GM12878 (cell line): ENCODE measurements around the gene TRIM54. TPM values are rescaled to one million over a fixed set of nuclear protein-coding genes. Genes with fewer than 3 reads are reported as not detected.

Experiments
- ATAC-seq: fragments of 200-7000 bp; cut with Tn5 transposase; 3 replicates; pipeline ENCODE4 v1.9.1; 2020; ENCODE audit warnings: mild to moderate bottlenecking, moderate library complexity
- BruUV-seq: library from RNA; stranded (reverse); fragments of 400-500 nt; replicated peaks from 2 replicates; lab custom pipeline; 2021; lab: Mats Ljungman, UMichigan
- CTCF ChIA-PET: fragments of 300-600 bp; sonication (Branson Sonifier 250); formaldehyde crosslinking; extraction: SDS; loops from one replicate; lab custom pipeline; 2021; ENCODE audit warnings: inconsistent platforms; lab: Yijun Ruan, JAX
- POLR2A ChIA-PET: fragments of 350-600 bp; formaldehyde crosslinking; extraction: SDS; loops from one replicate; lab custom pipeline; 2021; ENCODE audit warnings: inconsistent platforms; lab: Charles Lee
- RAD21 ChIA-PET: fragments of 300-600 bp; sonication (Branson Sonifier 250); formaldehyde crosslinking; loops from one replicate; lab custom pipeline; 2023; ENCODE audit warnings: antibody characterized with exemption; ENCODE audit not compliant: unreplicated experiment; lab: Charles Lee
- SMC1A ChIA-PET: fragments of 300-600 bp; sonication (Branson Sonifier 250); formaldehyde crosslinking; loops from one replicate; lab custom pipeline; 2023; ENCODE audit not compliant: unreplicated experiment, uncharacterized antibody; lab: Charles Lee
- DNase-seq: peaks from one replicate; pipeline ENCODE4 v3.0.0-alpha.2; 2011; ENCODE audit warnings: low read depth, low spot score
- FAIRE-seq: peaks from 3 replicates; lab custom pipeline; 2011; peaks lifted over from hg19 to GRCh38; lab: Jason Lieb, UNC
- H2AFZ ChIP-seq: 2 replicates; pipeline ENCODE4 v1.6.0; 2011; ENCODE audit warnings: low read depth, low read length, control low read depth; ENCODE audit not compliant: control insufficient read depth
- H3K27ac ChIP-seq: 2 replicates; pipeline ENCODE4 v1.5.1; 2011; ENCODE audit warnings: control low read depth; ENCODE audit not compliant: control insufficient read depth, insufficient read depth
- H3K27me3 ChIP-seq, 2 experiments: replicated peaks in 1 of 2; 2 replicates each; pipeline versions ENCODE4 v1.6.0 to v1.6.1; 2011; ENCODE audit warnings: low read length in 1 of 2; ENCODE audit not compliant: control insufficient read depth in 2 of 2, insufficient read depth in 2 of 2
- H3K36me3 ChIP-seq, 2 experiments: 2 replicates each; pipeline ENCODE4 v1.5.1; 2011; ENCODE audit warnings: low read length in 1 of 2; ENCODE audit not compliant: control insufficient read depth in 2 of 2, insufficient read depth in 2 of 2
- H3K4me1 ChIP-seq: 2 replicates; pipeline ENCODE4 v1.6.1; 2011; ENCODE audit warnings: mild to moderate bottlenecking, low read length, moderate library complexity, mixed read lengths; ENCODE audit not compliant: control insufficient read depth, insufficient read depth
- H3K4me2 ChIP-seq: 2 replicates; pipeline ENCODE4 v1.6.0; 2011; ENCODE audit warnings: control low read depth; ENCODE audit not compliant: control insufficient read depth, insufficient read depth
- H3K4me3 ChIP-seq: fragments of 200-600 bp; sonication (generic); 2 replicates; pipeline ENCODE4 v1.5.1; 2016
- H3K79me2 ChIP-seq: 2 replicates; pipeline ENCODE4 v1.6.0; 2011; ENCODE audit warnings: low read length; ENCODE audit not compliant: control insufficient read depth, insufficient read depth
- H3K9ac ChIP-seq: 2 replicates; pipeline ENCODE4 v1.8.0; 2011; ENCODE audit warnings: low read length, control low read depth, mixed read lengths; ENCODE audit not compliant: control insufficient read depth, insufficient read depth
- H3K9me3 ChIP-seq: replicated peaks from 3 replicates; pipeline ENCODE4 v1.5.1; 2011; ENCODE audit warnings: mild to moderate bottlenecking, low read length; ENCODE audit not compliant: control insufficient read depth, insufficient read depth
- H4K20me1 ChIP-seq: 2 replicates; pipeline ENCODE4 v1.6.0; 2011; ENCODE audit not compliant: control insufficient read depth, insufficient read depth
- BRCA1 ChIP-seq: IDR thresholded peaks from 2 replicates; pipeline ENCODE4 v1.6.1; 2011; ENCODE audit warnings: low read depth, low read length, improper control_type of control experiment
- CBX3 ChIP-seq: fragments of 200-600 bp; sonication (generic); IDR thresholded peaks from 2 replicates; pipeline ENCODE4 v1.6.1; 2016; ENCODE audit warnings: low read depth, borderline replicate concordance
- CEBPB ChIP-seq, 2 experiments: fragments of 150-350 bp in 1 of 2; IDR thresholded peaks; 2 replicates each; pipeline ENCODE4 v1.6.1; 2012 to 2014; ENCODE audit warnings: low read depth in 2 of 2, low read length in 2 of 2, borderline replicate concordance in 1 of 2, inconsistent platforms in 1 of 2
- CHD1 ChIP-seq: IDR thresholded peaks from 2 replicates; pipeline ENCODE4 v1.6.1; 2012; ENCODE audit warnings: low read depth, low read length, improper control_type of control experiment
- FOXM1 ChIP-seq: IDR thresholded peaks from 2 replicates; pipeline ENCODE4 v1.6.1; 2012; ENCODE audit warnings: low read depth, mild to moderate bottlenecking, inconsistent platforms, low read length, moderate library complexity
- GATAD2B ChIP-seq: fragments of 450-650 bp; conservative IDR thresholded peaks from 2 replicates; pipeline ENCODE4 v1.6.1; 2017; ENCODE audit warnings: low read depth, mild to moderate bottlenecking, moderate library complexity
- JUND ChIP-seq: IDR thresholded peaks from 2 replicates; pipeline ENCODE4 v1.6.1; 2012; ENCODE audit warnings: low read depth, mild to moderate bottlenecking, low read length, improper control_type of control experiment, moderate library complexity
- NR2F1 ChIP-seq: fragments of 450-650 bp; conservative IDR thresholded peaks from 2 replicates; pipeline ENCODE4 v1.6.1; 2017; ENCODE audit warnings: mild to moderate bottlenecking
- SPI1 ChIP-seq: IDR thresholded peaks from 2 replicates; pipeline ENCODE4 v1.6.1; 2011; ENCODE audit warnings: low read depth, mild to moderate bottlenecking, low read length, moderate library complexity, borderline replicate concordance; ENCODE audit not compliant: insufficient read depth
- SREBF1 ChIP-seq: IDR thresholded peaks from 2 replicates; pipeline ENCODE4 v1.6.1; 2012; ENCODE audit warnings: mild to moderate bottlenecking, low read length
- STAT1 ChIP-seq: fragments of 450-650 bp; conservative IDR thresholded peaks from 2 replicates; pipeline ENCODE4 v1.6.1; 2014; ENCODE audit warnings: antibody characterized with exemption, mild to moderate bottlenecking
- STAT3 ChIP-seq: IDR thresholded peaks from 2 replicates; pipeline ENCODE4 v1.6.1; 2011; ENCODE audit warnings: low read depth, low read length, improper control_type of control experiment
- WGBS: methylation state at CpG from one replicate; pipeline ENCODE4 v1.1.6; 2016; ENCODE audit warnings: low lambda C conversion rate; ENCODE audit not compliant: insufficient replicate concordance, insufficient coverage; ENCODE audit errors: missing lambda C conversion rate; 5-methylcytosine and 5-hydroxymethylcytosine counted together
- in situ Hi-C: fragments of 300-500 bp; cut with MboI; formaldehyde crosslinking; loops from 9 replicates; pipeline ENCODE4 v1.14.3; 2018; ENCODE audit warnings: mixed read lengths
- intact Hi-C: fragments of 100-400 bp; cut with micrococcal nuclease; formaldehyde crosslinking; loops from one replicate; pipeline ENCODE4 v1.14.2; 2022; ENCODE audit not compliant: unreplicated experiment
- polyA plus RNA-seq, 11 experiments: library from polyadenylated mRNA; depleted of rRNA in 4 of 11; unstranded in 6 of 11; stranded (reverse) in 5 of 11; fragments of >200 nt; fragmentation: Nextera tagmentation in 4 of 11; fragmentation: Illumina TruSeq in 1 of 11; extraction: Ambion mirVana in 4 of 11; extraction: Trizol in 1 of 11; gene quantifications; 1 replicate in 1 of 11; 2 replicates in 10 of 11; pipeline versions ENCODE4 v1.2.1 to v1.2.3, GENCODE V29; 2011 to 2016; ENCODE audit warnings: inconsistent platforms in 2 of 11, missing spikeins in 2 of 11, low read depth in 1 of 11
- total RNA-seq, 4 experiments: library from RNA; depleted of rRNA in 3 of 4; stranded (reverse); fragments of >200 nt in 3 of 4; fragmentation: Illumina TruSeq in 1 of 4; extraction: Trizol in 1 of 4; gene quantifications; 2 replicates each; pipeline versions ENCODE4 v1.2.1 to v1.2.3, GENCODE V29; 2013 to 2021
- TF ChIP-seq, protein P1 (sequence below): fragments of 450-650 bp; conservative IDR thresholded peaks from 2 replicates; pipeline ENCODE4 v1.6.1; 2017; ENCODE audit warnings: mild to moderate bottlenecking, moderate library complexity
- TF ChIP-seq, protein P2 (sequence below): IDR thresholded peaks from 2 replicates; pipeline ENCODE4 v1.6.1; 2011; ENCODE audit warnings: mild to moderate bottlenecking, low read depth, low read length, moderate library complexity; ENCODE audit not compliant: insufficient replicate concordance
- TF ChIP-seq, protein P3 (sequence below): fragments of 450-650 bp; IDR thresholded peaks from 2 replicates; pipeline ENCODE4 v1.6.1; 2017; ENCODE audit warnings: borderline replicate concordance
- TF ChIP-seq, protein P4 (sequence below): fragments of 450-650 bp; IDR thresholded peaks from 2 replicates; pipeline ENCODE4 v1.6.1; 2017; ENCODE audit warnings: mild to moderate bottlenecking, low read depth, inconsistent platforms; ENCODE audit not compliant: poor library complexity, severe bottlenecking

TRIM54 gene
- total and polyA plus RNA-seq, 10 of the 15 experiments (the other 5 are each of a cell fraction or from before 2014, with no cell fraction given), result 0.03 to 0.08 TPM; not detected in 8

DNA sequence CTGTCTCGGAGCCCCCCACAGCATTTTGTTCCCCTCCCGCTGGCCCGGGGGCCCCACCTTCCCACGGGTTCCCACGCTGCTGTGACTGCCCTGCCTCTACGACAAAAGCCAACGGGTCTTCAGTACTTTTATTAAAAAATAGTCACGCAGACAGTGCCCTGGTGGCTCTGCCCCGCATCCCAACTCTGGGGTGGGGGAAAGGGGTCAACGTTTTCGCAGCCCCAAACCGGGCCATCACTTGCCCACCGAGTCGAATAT is 25.0 kb downstream of the TRIM54 start (continued):
- no peak for TF ChIP-seq SREBF1
- no peak for TF ChIP-seq STAT3
- TF ChIP-seq, protein P1, sequence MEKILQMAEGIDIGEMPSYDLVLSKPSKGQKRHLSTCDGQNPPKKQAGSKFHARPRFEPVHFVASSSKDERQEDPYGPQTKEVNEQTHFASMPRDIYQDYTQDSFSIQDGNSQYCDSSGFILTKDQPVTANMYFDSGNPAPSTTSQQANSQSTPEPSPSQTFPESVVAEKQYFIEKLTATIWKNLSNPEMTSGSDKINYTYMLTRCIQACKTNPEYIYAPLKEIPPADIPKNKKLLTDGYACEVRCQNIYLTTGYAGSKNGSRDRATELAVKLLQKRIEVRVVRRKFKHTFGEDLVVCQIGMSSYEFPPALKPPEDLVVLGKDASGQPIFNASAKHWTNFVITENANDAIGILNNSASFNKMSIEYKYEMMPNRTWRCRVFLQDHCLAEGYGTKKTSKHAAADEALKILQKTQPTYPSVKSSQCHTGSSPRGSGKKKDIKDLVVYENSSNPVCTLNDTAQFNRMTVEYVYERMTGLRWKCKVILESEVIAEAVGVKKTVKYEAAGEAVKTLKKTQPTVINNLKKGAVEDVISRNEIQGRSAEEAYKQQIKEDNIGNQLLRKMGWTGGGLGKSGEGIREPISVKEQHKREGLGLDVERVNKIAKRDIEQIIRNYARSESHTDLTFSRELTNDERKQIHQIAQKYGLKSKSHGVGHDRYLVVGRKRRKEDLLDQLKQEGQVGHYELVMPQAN, result no peak
- no peak for TF ChIP-seq CHD1
- TF ChIP-seq, all 136 proteins: peak for 0

DNA sequence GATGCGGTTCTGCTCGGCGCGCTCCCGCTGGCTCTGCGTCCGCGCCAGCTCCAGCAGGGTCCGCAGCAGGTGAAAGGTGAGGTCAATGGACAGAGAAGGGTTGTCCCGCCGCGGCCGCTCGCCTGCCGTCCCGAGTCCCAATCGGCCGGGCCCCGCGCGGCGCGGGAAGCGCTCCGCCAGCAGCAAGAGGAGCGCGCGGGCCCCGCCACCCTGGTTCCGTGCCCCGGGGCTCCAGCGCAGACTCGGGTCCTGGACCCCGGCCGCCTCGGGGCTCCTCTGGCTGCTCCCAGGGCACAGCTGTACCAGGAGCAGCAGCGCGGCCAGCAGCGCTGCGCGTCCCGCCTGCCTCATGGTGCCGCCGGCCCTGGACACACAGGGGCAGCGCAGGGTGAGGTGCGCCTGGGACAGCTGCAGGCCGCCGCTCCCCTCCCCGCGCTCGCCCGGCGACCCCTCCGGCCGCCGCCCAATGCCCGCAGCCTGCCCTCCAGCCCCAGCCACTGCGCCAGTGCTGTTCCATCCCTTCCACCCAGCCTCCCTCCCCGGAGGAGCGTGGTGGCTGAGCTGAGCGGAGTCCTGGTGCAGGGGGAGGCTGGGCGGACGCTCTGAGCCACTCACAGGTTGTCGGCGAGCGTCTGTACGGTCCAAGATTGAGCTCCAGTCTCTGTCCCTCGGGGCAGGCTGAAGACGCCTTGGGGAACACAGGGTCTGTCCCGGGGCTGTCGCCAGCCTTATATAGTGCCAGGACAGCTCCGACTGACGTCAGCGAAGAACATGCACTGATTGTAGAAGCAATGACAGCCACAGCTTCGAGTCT is 25.5 kb downstream of the TRIM54 start:
- Histone ChIP-seq H2AFZ (no peak overlapping the region), H3K4me3 (no peak overlapping the region), H3K4me2 (no peak overlapping the region), H3K9me3 (no peaks in the 10 kb centered on the region; the same call in 2 of the 3 replicates), H3K4me1 (no peaks in the 10 kb centered on the region), H3K27ac (no peak overlapping the region), H3K27me3 (no peaks in the 10 kb centered on the region; a peak in 1 of 4 replicates), H3K79me2 (no peaks in the 10 kb centered on the region), H3K9ac (no peak overlapping the region), H4K20me1 (no peaks in the 10 kb centered on the region), H3K36me3 (peaks cover 0 to 3% of the 10 kb centered on the region in 2 experiments; a peak in 1 of 4 replicates)
- RAD21 ChIA-PET, result no interaction called here
- no peak for ATAC-seq
- no TSS peak for BruUV-seq
- no peak for DNase-seq
- intact Hi-C loops (no loop called here), in situ Hi-C loops (no loop called here)
- CTCF ChIA-PET, result no interaction called here
- no peak for FAIRE-seq
- POLR2A ChIA-PET, result no interaction called here
- SMC1A ChIA-PET, result no interaction called here
- 87% methylated on average over 43 of the region's 75 CpGs for WGBS
- TF ChIP-seq, protein P2, sequence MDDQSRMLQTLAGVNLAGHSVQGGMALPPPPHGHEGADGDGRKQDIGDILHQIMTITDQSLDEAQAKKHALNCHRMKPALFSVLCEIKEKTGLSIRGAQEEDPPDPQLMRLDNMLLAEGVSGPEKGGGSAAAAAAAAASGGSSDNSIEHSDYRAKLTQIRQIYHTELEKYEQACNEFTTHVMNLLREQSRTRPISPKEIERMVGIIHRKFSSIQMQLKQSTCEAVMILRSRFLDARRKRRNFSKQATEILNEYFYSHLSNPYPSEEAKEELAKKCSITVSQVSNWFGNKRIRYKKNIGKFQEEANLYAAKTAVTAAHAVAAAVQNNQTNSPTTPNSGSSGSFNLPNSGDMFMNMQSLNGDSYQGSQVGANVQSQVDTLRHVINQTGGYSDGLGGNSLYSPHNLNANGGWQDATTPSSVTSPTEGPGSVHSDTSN, result no peak
- no peak for TF ChIP-seq BRCA1
- no peak for TF ChIP-seq JUND
- TF ChIP-seq STAT1, result no peak
- no peak for TF ChIP-seq FOXM1
- TF ChIP-seq SPI1, result no peak
- TF ChIP-seq CBX3, result no peak
- TF ChIP-seq, protein P3, sequence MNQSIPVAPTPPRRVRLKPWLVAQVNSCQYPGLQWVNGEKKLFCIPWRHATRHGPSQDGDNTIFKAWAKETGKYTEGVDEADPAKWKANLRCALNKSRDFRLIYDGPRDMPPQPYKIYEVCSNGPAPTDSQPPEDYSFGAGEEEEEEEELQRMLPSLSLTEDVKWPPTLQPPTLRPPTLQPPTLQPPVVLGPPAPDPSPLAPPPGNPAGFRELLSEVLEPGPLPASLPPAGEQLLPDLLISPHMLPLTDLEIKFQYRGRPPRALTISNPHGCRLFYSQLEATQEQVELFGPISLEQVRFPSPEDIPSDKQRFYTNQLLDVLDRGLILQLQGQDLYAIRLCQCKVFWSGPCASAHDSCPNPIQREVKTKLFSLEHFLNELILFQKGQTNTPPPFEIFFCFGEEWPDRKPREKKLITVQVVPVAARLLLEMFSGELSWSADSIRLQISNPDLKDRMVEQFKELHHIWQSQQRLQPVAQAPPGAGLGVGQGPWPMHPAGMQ, result no peak
- TF ChIP-seq, protein P4, sequence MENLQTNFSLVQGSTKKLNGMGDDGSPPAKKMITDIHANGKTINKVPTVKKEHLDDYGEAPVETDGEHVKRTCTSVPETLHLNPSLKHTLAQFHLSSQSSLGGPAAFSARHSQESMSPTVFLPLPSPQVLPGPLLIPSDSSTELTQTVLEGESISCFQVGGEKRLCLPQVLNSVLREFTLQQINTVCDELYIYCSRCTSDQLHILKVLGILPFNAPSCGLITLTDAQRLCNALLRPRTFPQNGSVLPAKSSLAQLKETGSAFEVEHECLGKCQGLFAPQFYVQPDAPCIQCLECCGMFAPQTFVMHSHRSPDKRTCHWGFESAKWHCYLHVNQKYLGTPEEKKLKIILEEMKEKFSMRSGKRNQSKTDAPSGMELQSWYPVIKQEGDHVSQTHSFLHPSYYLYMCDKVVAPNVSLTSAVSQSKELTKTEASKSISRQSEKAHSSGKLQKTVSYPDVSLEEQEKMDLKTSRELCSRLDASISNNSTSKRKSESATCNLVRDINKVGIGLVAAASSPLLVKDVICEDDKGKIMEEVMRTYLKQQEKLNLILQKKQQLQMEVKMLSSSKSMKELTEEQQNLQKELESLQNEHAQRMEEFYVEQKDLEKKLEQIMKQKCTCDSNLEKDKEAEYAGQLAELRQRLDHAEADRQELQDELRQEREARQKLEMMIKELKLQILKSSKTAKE, result no peak
- TF ChIP-seq CEBPB (IDR thresholded peaks at IDR 0.05; ENCODE audit: borderline replicate concordance in 1 of 2, low read depth in 2 of 2, low read length in 2 of 2), result no peak
- no peak for TF ChIP-seq NR2F1
- TF ChIP-seq GATAD2B, result no peak
